NCI-H2227 treated with DMSO at 0.1 percent for 48 hours (cell line): ENCODE data around the gene HOXB9.

Experiments
- DNase-seq: peaks from one replicate; lab custom pipeline; 2025; lab: John Stamatoyannopoulos, UW

Gene HOXB9

GRCh38 chr17:48596000-48596734 lies 30.0 kb downstream of the HOXB9 start:
- no peak for DNase-seq

- DNase-seq: no peak
These were observed 30.7 kb downstream of the HOXB9 start for GRCh38 chr17:48595278-48595999.

DNA sequence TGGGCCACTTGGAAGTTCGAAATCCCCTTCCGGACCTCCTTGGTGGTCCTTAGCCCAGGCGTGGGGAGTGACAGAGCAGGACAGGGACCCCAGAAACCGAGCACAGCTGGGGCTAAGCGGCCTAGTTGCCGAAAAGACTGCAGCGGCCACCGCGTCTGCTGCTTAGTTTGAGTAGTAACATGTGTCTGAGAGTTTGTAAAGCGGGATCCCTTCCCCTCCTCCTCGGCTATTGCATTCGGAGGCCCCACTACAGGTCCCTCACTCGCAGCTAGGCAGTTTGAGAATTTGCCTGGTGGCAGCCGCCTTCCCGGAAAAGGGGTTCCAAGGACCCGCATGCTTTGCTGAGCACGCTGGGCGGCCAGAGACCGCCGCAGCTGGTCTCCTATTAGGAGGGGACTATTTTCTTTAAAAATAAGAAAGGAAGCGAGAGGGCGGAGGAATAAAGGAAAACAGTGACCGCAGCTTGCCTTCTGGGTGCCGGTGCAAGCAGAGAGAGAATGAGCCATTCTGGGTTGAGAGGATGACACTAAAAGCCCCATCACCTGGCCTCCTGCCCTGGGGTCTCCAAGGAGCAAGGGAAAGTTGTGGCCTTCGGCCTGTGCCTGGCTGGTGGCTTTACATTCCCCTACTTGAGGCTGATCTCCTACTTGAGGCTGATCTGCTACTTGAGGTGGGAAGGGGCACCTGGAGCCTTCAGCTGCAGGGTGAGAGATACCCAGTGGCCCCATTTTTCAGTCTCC lies 31.4 kb downstream of the HOXB9 start:
- DNase-seq: no peak

DNA sequence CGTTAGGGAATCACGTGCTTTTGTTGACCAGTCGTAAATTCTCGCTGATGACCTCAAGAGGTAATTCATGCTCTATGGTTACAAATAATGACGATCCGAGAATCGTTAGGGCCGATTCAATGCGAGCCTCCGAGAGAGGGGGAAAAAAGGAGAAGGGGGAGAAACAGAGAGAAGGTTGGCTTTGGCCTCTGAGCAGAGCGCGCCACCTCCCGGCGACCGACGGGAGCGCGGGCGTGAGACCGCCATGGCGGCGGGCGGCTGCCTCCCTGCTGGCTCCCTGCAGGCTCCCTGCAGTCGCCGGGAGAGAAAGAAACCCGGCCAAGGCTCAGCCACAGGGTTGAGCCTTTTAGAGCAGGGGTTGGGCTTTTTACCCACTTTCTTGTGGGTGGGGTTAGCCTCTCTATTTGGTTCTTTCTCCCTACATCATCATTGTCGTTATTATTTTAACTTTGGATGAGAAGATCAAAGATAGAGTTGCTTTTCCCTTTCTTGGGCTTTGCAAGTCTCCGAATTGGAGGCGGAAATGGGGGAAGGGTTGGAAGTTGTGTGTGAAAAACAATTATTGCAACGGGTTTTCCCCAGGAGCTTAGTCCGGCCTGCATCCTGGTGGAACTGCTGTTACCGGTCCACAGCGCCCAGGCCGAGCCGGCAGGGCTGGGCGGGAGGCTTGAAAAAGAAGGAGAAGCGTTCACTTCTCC lies 32.2 kb downstream of the HOXB9 start:
- DNase-seq: peak; percentile 82

GRCh38 chr17:48593126-48593829 lies 32.9 kb downstream of the HOXB9 start, which contains the start of gene HOXB5:
TSS of gene HOXB5 (minus strand) at chr17:48593779. CDS start at chr17:48593682, 97 bp downstream.
- no peak for DNase-seq

GRCh38 chr17:48592577-48592976 lies 33.6 kb downstream of the HOXB9 start:
- no peak for DNase-seq

DNA sequence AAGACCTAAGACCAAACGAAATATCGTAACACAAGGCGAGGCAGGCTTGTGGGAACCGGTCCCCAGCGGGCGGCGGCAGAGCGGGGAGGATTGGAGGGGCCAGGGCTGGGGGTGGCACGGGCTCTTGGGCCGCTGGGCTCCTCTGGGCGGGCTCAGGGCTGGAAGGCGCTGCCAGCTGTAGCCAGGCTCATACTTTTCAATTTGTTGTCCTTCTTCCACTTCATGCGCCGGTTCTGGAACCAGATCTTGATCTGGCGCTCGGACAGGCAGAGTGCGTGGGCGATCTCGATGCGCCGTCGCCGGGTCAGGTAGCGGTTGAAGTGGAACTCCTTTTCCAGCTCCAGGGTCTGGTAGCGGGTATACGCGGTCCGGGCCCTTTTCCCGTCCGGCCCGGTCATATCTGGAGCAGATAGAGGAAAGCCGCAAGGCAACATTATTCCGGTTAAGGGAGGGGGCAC lies 34.1 kb downstream of the HOXB9 start:
- DNase-seq: no peak

- no peak for DNase-seq
These were observed 34.7 kb downstream of the HOXB9 start for GRCh38 chr17:48591255-48592056.

GRCh38 chr17:48590607-48591161 lies 35.5 kb downstream of the HOXB9 start:
- DNase-seq: no peak

GRCh38 chr17:48589831-48590606 lies 36.1 kb downstream of the HOXB9 start, which contains the start of gene HOXB3:
TSS of gene HOXB3 (minus strand) at chr17:48590241. CDS start at chr17:48552474, 37,767 bp downstream.
- DNase-seq: no peak

DNA sequence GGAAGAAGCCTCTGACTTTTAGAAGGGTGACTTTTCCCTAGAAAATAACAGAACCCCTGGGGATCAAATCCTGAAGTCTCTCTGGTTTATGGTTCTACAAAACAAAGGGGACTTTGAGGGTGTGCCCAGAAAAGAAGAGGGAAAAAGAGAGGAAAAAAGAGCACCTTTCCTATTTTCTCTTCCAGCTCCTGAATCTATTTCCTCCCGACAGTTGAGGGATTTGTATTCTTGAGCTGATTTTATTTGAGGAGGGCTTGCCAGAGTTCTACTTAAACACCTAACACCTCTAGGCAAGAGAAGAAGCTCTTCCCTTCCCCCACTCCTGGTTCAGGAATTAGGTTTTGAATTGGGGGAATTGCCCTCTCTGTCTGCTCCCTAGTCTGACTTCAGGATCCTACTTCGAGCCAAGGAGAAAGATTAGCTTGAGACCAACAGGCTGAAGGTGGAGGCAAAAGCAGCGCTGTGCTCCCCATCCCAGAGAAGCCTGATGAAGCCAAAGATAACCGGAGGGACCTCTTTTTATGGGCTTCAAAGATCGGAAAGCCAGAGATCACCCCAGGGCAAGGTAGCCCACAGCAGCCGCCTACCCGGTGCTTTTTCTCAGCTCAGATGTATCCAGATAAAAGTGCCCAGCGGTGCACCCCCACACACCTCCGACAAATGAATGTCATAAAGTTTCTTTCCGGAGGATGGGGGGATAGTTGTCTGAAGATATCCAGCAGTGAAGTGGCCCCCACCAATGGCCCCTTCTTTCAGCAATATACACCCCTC lies 36.9 kb downstream of the HOXB9 start:
- no peak for DNase-seq

- no peak for DNase-seq
These were observed 37.6 kb downstream of the HOXB9 start for GRCh38 chr17:48588528-48588927.

- no peak for DNase-seq
These were observed 38.1 kb downstream of the HOXB9 start for GRCh38 chr17:48588074-48588415.

GRCh38 chr17:48587276-48588073 lies 38.7 kb downstream of the HOXB9 start:
- DNase-seq: no peak

DNA sequence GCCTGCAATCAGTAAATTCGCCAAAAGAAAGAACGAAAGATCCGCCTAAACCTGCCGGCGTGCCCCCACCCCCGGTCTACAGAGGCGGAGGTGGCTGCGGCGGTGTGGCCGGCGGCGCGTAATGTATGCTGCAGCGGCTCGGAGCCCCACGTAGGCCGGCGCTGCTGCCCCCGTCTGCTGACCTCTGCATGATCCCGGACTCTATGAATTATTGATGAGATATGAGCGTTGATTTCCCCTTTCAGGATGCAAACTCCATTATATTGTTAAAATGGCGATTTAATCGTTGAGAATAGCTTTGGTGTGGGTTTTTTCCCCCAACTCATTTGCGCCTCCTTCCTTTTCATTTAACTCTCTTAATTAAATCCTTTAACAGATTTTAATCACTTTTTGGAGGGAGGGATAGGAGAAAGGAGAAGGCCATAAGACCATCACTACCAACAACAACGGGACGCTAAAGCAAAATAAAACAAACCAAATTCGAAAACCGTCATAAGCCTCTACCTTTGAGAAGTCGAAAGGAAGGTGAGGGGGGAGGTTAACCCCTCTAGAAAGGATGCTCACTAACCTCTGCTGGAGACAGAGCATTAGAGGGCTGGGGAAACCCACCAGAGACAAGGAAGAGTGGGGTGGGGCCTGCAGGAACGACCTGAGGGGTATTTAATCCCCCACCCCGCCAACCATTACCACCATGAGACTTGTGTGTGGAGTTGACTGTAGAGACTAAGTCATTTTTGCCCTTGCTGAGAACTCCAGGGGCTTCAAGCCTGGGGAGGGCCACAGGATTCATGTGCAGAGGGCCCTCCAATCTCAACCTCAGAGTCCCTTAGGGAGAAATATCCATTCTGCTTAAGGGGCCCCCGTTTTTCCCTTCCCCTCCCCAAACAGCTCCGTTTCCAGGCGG lies 39.6 kb downstream of the HOXB9 start:
- no peak for DNase-seq

DNA sequence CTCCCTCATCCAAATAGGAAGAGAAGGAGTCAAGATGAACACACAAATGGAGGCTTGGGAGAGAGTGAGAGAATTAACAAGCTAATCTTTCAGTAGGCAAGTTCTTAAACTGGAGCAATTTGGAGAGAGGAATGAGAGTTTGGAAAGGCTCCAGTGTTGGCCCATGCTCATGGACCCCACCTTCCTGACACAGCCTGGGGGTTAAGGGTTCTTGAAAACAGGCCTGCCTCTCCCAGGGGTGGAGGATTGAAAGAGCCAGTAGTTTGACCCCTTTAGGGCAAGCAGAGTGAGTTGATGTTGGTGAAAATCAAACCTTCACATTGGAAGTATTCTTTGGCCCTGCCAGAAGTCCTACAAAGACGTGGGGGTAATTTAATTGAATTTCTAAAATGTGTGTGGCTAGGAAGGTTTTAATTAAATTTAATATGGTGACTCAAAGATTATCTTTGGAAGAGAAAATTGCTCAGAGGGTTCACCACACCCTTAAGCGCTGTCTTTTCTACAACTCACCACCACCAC lies 41.9 kb downstream of the HOXB9 start:
- no peak for DNase-seq
